Measurements from ENCODE around the gene COL5A1. TPM values are rescaled to one million over a fixed set of nuclear protein-coding genes. Genes with fewer than 3 reads are reported as not detected.

The COL5A1 gene
- polyA plus RNA-seq, 3 donors = 70.5 to 77.2 (median 77.0) TPM

DNA sequence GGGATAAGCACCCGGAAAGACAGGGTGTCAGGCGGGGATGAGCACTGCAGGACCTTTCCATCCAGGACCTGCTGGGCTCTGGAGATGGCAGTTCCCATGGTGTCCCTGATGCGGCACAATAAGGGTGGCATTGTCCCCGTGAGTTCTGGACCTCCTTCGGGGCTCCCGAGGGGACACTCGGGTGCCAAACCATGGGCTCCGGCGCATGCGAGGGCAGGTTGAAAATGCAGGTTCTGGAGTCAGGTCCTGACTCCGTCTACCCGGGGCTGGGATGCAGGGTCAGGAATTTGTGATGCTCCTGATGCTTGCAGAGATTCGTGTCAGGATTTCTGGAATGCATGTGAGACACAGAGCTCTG, 239.7 kb downstream of the COL5A1 start:
- no peak for DNase-seq (ENCODE audit: low read depth in 3 of 3, low spot score in 2 of 3)

DNA sequence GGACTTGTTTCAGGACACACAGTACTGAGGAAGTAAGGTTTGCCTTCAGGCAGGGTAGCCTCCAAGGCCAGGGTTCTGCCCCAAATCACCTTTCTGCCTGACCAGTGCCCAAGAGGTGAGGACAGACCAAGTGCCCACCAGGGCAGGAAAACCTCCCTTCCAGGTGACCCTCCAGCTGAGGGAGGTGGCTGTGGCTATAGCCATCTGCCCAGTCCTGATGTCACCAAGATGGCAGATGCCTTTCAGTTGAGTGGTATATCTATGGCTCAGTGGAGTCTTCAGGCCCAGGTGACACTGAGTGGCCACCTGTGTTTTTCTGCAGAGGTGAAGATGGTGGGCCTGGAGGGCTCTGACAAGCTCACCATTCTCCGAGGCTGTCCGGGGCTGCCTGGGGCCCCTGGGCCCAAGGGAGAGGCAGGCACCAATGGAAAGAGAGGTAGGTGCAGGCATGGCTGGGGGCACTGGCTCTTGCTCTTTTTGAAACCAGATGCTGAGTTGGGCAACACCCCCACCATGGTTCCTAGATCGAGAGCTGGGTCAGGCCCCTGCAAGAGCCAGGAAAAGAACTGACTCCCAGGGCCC, 240.7 kb downstream of the COL5A1 start:
- no peak for DNase-seq (ENCODE audit: low read depth in 3 of 3, low spot score in 2 of 3)

- DNase-seq (ENCODE audit: low read depth in 3 of 3, low spot score in 2 of 3) = no peak
Measured at GRCh38 chr9:134883040-134883782, 241.6 kb downstream of the COL5A1 start.

- no peak for DNase-seq (ENCODE audit: low read depth in 3 of 3, low spot score in 2 of 3)
Measured at GRCh38 chr9:134884492-134884891, 242.9 kb downstream of the COL5A1 start.

GRCh38 chr9:134885001-134885678, 243.5 kb downstream of the COL5A1 start:
- DNase-seq (ENCODE audit: low read depth in 3 of 3, low spot score in 2 of 3) = no peak

- no peak for DNase-seq (ENCODE audit: low read depth in 3 of 3, low spot score in 2 of 3)
Measured at GRCh38 chr9:134885679-134886412, 244.2 kb downstream of the COL5A1 start.

- DNase-seq (ENCODE audit: low read depth in 3 of 3, low spot score in 2 of 3) = no peak
Measured at GRCh38 chr9:134886413-134886913, 244.9 kb downstream of the COL5A1 start.

- no peak for DNase-seq (ENCODE audit: low read depth in 3 of 3, low spot score in 2 of 3)
Measured at GRCh38 chr9:134887219-134887618, 245.6 kb downstream of the COL5A1 start.

GRCh38 chr9:134887686-134888602, 246.3 kb downstream of the COL5A1 start:
- no peak for DNase-seq (ENCODE audit: low read depth in 3 of 3, low spot score in 2 of 3)

- DNase-seq (ENCODE audit: low read depth in 3 of 3, low spot score in 2 of 3) = no peak
Measured at GRCh38 chr9:134888603-134889190, 247.1 kb downstream of the COL5A1 start.

DNA sequence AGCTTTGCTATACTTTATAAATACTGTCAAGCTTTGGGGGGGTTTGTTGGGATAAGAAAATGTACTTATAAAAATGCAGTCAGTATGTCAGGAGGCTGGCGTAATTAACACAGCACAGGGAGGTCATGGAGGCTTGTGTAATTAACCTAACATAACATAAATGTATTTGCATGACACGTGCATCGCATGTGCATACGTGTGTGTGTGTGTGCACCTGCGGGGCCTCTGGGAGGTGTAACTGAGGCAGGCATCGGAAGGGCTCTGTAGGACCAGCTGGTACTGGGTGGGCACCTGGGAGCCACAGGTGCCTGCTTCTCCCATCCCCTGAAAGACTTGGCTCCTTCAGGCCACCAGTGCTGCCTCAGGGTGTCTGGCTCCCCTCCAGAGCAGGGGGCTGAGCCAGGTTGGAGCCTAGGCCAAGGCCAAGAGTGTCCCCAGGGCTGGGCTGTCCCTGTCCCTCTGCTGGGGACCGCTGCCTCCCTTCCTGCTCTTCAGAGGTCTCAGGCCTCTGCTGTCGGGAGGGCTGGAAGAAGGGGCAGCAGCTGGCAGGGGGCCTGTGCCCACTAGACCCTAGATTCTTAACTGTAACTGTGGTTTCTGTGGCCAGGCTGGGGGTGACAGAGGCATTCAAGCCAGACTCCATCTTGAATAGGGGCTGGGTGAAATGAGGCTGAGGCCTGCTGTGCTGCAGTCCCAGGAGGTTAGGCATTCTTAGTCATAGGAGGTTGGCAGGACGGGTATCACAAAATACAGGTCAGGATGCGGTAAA, 248.0 kb downstream of the COL5A1 start:
- no peak for DNase-seq (ENCODE audit: low read depth in 3 of 3, low spot score in 2 of 3)

GRCh38 chr9:134890155-134890495, 248.5 kb downstream of the COL5A1 start:
- no peak for DNase-seq (ENCODE audit: low read depth in 3 of 3, low spot score in 2 of 3)

DNA sequence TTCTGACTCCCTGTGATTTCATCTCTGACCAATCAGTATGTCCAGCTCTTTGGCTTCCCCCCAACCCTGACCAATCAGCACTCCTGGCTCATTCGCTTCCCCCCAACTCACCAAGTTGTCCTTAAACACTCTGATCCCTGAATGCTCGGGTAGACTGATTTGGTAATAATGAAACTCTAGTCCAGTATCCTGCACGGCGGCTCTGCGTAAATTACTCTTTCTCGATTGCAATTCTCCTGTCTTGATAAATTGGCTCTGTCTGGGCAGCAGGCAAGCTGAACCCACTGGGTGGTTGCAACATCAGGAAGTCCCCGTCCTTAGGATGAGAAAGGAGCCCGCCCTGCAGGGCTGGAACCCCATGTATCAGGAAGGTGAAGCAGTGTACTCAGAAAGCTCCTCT, 249.4 kb downstream of the COL5A1 start:
- no peak for DNase-seq (ENCODE audit: low read depth in 3 of 3, low spot score in 2 of 3)

GRCh38 chr9:134891713-134892112, 250.1 kb downstream of the COL5A1 start:
- no peak for DNase-seq (ENCODE audit: low read depth in 3 of 3, low spot score in 2 of 3)

DNA sequence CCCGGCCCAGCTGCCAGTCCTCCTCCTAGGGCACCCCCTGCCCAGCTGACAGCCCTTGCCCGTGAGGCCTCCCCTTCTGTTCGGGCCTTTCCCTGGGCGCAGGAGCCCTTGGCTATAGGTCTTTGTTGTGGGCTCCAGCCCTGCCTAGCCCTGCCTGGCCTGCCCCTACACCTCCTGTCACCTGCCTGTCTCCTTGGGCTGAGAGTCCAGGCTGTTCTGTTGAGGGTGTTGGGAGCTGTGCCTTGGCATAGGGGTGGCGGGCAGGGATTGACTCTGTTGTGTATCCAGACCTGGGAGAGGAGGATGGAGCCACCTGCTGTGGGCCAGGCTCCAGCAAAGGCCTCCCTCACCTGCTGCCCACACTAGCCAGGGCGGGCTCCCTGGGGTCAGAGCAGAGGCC, 250.6 kb downstream of the COL5A1 start:
- DNase-seq (ENCODE audit: low read depth in 3 of 3, low spot score in 2 of 3) = no peak

GRCh38 chr9:134892820-134893420, 251.3 kb downstream of the COL5A1 start:
- DNase-seq (ENCODE audit: low read depth in 3 of 3, low spot score in 2 of 3) = no peak

Data from right renal cortex interstitium (tissue), 3 donors.